NCI-H748 (cell line): ENCODE measurements around the gene ENPP1.
"Not testable (repeated sequence)": the region's sequence is repeated elsewhere in the genome, so short reads cannot be mapped to it uniquely, and the experiment has no call there.

Experiments used
- DNase-seq: peaks from one replicate; lab custom pipeline; 2025; ENCODE audit not compliant: unreplicated experiment; lab: John Stamatoyannopoulos, UW

ENPP1 gene

GRCh38 chr6:131868836-131869235, 61.0 kb downstream of the ENPP1 start:
- no peak for DNase-seq

GRCh38 chr6:131875647-131876046, 67.8 kb downstream of the ENPP1 start:
- DNase-seq = no peak

GRCh38 chr6:131876545-131876944, 68.7 kb downstream of the ENPP1 start:
- DNase-seq = no peak

GRCh38 chr6:131877999-131878789, 70.4 kb downstream of the ENPP1 start:
- no peak for DNase-seq

GRCh38 chr6:131883016-131883415, 75.2 kb downstream of the ENPP1 start:
- DNase-seq = no peak

GRCh38 chr6:131885237-131885636, 77.4 kb downstream of the ENPP1 start:
- DNase-seq = no peak

- no peak for DNase-seq
Observed at GRCh38 chr6:131886517-131886916, 78.7 kb downstream of the ENPP1 start.

GRCh38 chr6:131890091-131890490, 82.3 kb downstream of the ENPP1 start:
- no peak for DNase-seq

GRCh38 chr6:131893198-131893597, 85.4 kb downstream of the ENPP1 start:
- no peak for DNase-seq

GRCh38 chr6:131894493-131895424, 86.9 kb downstream of the ENPP1 start:
- DNase-seq = no peak

- DNase-seq = no peak
Observed at GRCh38 chr6:131897050-131897435, 89.2 kb downstream of the ENPP1 start.

- no peak for DNase-seq
Observed at GRCh38 chr6:131897621-131898020, 89.8 kb downstream of the ENPP1 start.

GRCh38 chr6:131898718-131899117, 90.9 kb downstream of the ENPP1 start:
- DNase-seq = no peak

GRCh38 chr6:131900231-131900630, 92.4 kb downstream of the ENPP1 start:
- no peak for DNase-seq

GRCh38 chr6:131901326-131901873, 93.6 kb downstream of the ENPP1 start:
- not testable (repeated sequence) for DNase-seq

- DNase-seq = not testable (repeated sequence)
Observed at GRCh38 chr6:131903734-131904133, 95.9 kb downstream of the ENPP1 start.

- not testable (repeated sequence) for DNase-seq
Observed at GRCh38 chr6:131908787-131909186, 101.0 kb downstream of the ENPP1 start.

GRCh38 chr6:131909408-131910218, 101.8 kb downstream of the ENPP1 start:
- DNase-seq = peak; percentile 63

GRCh38 chr6:131910219-131910589, 102.4 kb downstream of the ENPP1 start:
- no peak for DNase-seq

- no peak for DNase-seq
Observed at GRCh38 chr6:131910956-131911355, 103.1 kb downstream of the ENPP1 start.

- DNase-seq = no peak
Observed at GRCh38 chr6:131911951-131912350, 104.1 kb downstream of the ENPP1 start.
